ENCODE data around the gene MYO1H. TPM values are rescaled to one million over a fixed set of nuclear protein-coding genes. Genes with fewer than 3 reads are reported as not detected.

The MYO1H gene
- total RNA-seq, 4 donors from 2014 or later: not detected

- intact Hi-C loops (cut with DNase I; ENCODE audit: low total_unique reads): no loop called here
Measured at GRCh38 chr12:109382031-109382430, 34.3 kb downstream of the MYO1H start.

GRCh38 chr12:109383240-109383639, 35.5 kb downstream of the MYO1H start:
- in situ Hi-C loops (cut with MboI; ENCODE audit: low sequenced_read_pairs in 4 of 4): loop anchor here in 3 of 4 donors (10.0 to 25.0 kb wide), 2 partner anchors 118 to 121 kb away; no protein-coding TSS in a partner anchor
- Histone ChIP-seq H3K4me1 (no peaks in the 10 kb centered on the region), H3K27ac (no peak overlapping the region), H3K4me3 (no peak overlapping the region), H3K36me3 (no peaks in the 10 kb centered on the region), H3K9me3 (no peaks in the 10 kb centered on the region), H3K27me3 (no peaks in the 10 kb centered on the region)
- no peak for DNase-seq
- intact Hi-C loops (cut with DNase I; ENCODE audit: low total_unique reads): no loop called here
- no peak for ATAC-seq
- TF ChIP-seq CTCF (IDR thresholded peaks at IDR 0.05 in 4 of 5, conservative IDR thresholded peaks at IDR 0.05 in 1 of 5) (no peak), POLR2A (IDR thresholded peaks at IDR 0.05) (no peak)

More at GRCh38 chr12:109382031-109382430, 34.3 kb downstream of the MYO1H start:
- Histone ChIP-seq H3K27me3 (no peaks in the 10 kb centered on the region), H3K9me3 (no peaks in the 10 kb centered on the region), H3K27ac (no peak overlapping the region), H3K36me3 (no peaks in the 10 kb centered on the region), H3K4me1 (no peaks in the 10 kb centered on the region), H3K4me3 (no peak overlapping the region)
- TF ChIP-seq CTCF (IDR thresholded peaks at IDR 0.05 in 4 of 5, conservative IDR thresholded peaks at IDR 0.05 in 1 of 5) (no peak), POLR2A (IDR thresholded peaks at IDR 0.05) (no peak)
- ATAC-seq (no peak), DNase-seq (no peak)
- in situ Hi-C loops (cut with MboI; ENCODE audit: low sequenced_read_pairs in 4 of 4): loop anchor here in 3 of 4 donors (10.0 to 25.0 kb wide), 2 partner anchors 117 to 120 kb away; no protein-coding TSS in a partner anchor

DNA sequence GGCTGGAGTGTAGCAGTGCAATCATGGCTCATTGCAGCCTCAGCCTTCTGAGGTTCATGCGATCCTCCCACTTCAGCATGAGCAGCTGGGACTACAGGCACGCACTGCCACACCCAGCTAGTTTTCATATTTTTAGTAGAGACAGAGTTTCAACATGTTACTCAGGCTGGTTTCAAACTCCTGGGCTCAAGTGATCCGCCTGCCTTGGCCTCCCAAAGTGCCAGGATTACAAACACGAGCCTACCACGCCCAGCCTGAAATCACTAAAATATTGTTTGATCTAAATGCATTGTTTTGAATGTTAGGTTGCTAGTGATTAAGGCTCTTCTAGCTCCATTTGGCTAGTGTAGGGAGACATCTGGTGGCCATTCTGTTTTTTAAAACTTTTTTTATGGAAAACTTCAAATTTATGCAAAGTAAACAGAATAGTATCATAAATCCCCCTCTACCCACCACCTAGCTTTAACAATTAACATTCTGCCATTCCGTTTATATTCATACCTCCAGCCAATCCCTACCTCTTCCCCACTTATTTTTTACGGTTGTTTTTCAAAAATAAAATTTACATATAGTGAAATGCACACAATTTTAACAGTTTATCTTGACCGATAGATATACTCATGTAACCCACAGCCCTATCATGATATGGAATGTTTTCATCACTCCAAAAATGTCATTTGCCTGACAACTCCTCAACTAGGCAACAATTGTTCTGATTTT, 37.8 kb downstream of the MYO1H start:
- in situ Hi-C loops (cut with MboI; ENCODE audit: low sequenced_read_pairs in 4 of 4): loop anchor here in 3 of 4 donors (10.0 to 25.0 kb wide), 2 partner anchors 121 to 123 kb away; no protein-coding TSS in a partner anchor
- Histone ChIP-seq H3K27me3 (no peaks in the 10 kb centered on the region), H3K27ac (no peak overlapping the region), H3K9me3 (no peaks in the 10 kb centered on the region), H3K4me3 (no peak overlapping the region), H3K4me1 (no peaks in the 10 kb centered on the region), H3K36me3 (no peaks in the 10 kb centered on the region)
- ATAC-seq (peak; percentile 67 to 81), DNase-seq (peak in 1 of 2 donors; percentile 36)
- intact Hi-C loops (cut with DNase I; ENCODE audit: low total_unique reads): no loop called here
- TF ChIP-seq POLR2A (IDR thresholded peaks at IDR 0.05) (no peak), CTCF (IDR thresholded peaks at IDR 0.05 in 4 of 5, conservative IDR thresholded peaks at IDR 0.05 in 1 of 5) (peak in 3 of 5 experiments; percentile 25 to 38 (median 28))

- intact Hi-C loops (cut with DNase I; ENCODE audit: low total_unique reads) (no loop called here), in situ Hi-C loops (cut with MboI; ENCODE audit: low sequenced_read_pairs in 4 of 4) (loop anchor here in 3 of 4 donors (10.0 to 25.0 kb wide), 2 partner anchors 121 to 124 kb away; no protein-coding TSS in a partner anchor)
- no peaks in the 10 kb centered on the region for H3K9me3 ChIP-seq
- DNase-seq (no peak), ATAC-seq (no peak)
- no peak overlapping the region for H3K27ac ChIP-seq
- TF ChIP-seq CTCF (IDR thresholded peaks at IDR 0.05 in 4 of 5, conservative IDR thresholded peaks at IDR 0.05 in 1 of 5) (no peak), POLR2A (IDR thresholded peaks at IDR 0.05) (no peak)
- no peaks in the 10 kb centered on the region for H3K27me3 ChIP-seq
- H3K4me3 ChIP-seq: no peak overlapping the region
- no peaks in the 10 kb centered on the region for H3K36me3 ChIP-seq
- H3K4me1 ChIP-seq: no peaks in the 10 kb centered on the region
Measured at GRCh38 chr12:109386059-109386433, 38.3 kb downstream of the MYO1H start.

Measured in gastrocnemius medialis (tissue), 4 donors.